HL-60 (cell line): Measurements from ENCODE around the gene CITED4.

ENCODE experiments used
- DNase-seq, 2 experiments: peaks; one replicate each; pipeline ENCODE4 v3.0.0-alpha.2; 2010 to 2020; ENCODE audit warnings: low read depth in 1 of 2, low spot score in 1 of 2
- H3K27ac ChIP-seq: fragments of 250-450 bp; sonication (Bioruptor Pico); replicated peaks from 2 replicates; pipeline ENCODE4 v1.5.1; 2020; ENCODE audit warnings: mild to moderate bottlenecking, moderate library complexity
- H3K27me3 ChIP-seq: fragments of 250-450 bp; sonication (Bioruptor Pico); 2 replicates; pipeline ENCODE4 v1.5.1; 2021; ENCODE audit warnings: mild to moderate bottlenecking, moderate library complexity; ENCODE audit not compliant: insufficient read depth, poor library complexity, severe bottlenecking
- H3K4me3 ChIP-seq: replicated peaks from 2 replicates; pipeline ENCODE4 v1.5.1; 2011; ENCODE audit warnings: mild to moderate bottlenecking, control low read depth, low read length; ENCODE audit not compliant: insufficient read depth
- GABPA ChIP-seq: IDR thresholded peaks from 2 replicates; pipeline ENCODE4 v1.6.1; 2012; ENCODE audit warnings: low read depth
- POLR2AphosphoS5 ChIP-seq: IDR thresholded peaks from 2 replicates; pipeline ENCODE4 v1.6.1; 2012; ENCODE audit warnings: low read depth
- SPI1 ChIP-seq: IDR thresholded peaks from 2 replicates; pipeline ENCODE4 v1.6.1; 2012; ENCODE audit warnings: low read depth, mild to moderate bottlenecking, borderline replicate concordance
- TF ChIP-seq, protein P1 (sequence below): IDR thresholded peaks from one replicate; pipeline ENCODE4 v1.5.1; 2011; ENCODE audit warnings: low read length, control low read depth, inconsistent platforms; ENCODE audit not compliant: insufficient read depth
- TF ChIP-seq, protein P2 (sequence below): IDR thresholded peaks from 2 replicates; pipeline ENCODE4 v1.6.1; 2012; ENCODE audit warnings: low read depth; ENCODE audit not compliant: insufficient replicate concordance

CITED4 gene

DNA sequence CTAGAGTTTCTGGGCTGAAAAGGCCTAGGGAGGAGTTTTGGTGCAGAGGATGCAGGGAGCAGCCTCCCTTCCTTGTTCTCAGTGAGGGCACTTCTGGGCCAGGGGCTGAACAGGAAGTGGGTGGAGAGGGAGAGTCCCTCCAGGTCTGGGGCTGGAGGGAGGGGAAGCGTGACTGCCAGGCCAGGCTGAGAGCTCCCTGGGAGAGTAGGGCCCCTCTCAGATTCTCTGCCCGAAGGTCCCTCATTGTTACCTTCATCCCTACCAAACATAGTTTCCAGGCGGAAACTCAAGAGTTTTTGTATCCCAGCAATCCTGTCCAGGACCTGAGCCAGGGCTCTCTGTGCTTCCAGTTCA, 36.8 kb downstream of the CITED4 start:
- peak in 1 of 2 experiments; percentile 55 for DNase-seq
- Histone ChIP-seq H3K27ac (no peak overlapping the region; the same call in 1 of the 2 replicates), H3K4me3 (no peak overlapping the region), H3K27me3 (no peaks in the 10 kb centered on the region)
- peak; percentile 68; the same call in 1 of the 2 replicates for TF ChIP-seq SPI1
- TF ChIP-seq, protein P1, sequence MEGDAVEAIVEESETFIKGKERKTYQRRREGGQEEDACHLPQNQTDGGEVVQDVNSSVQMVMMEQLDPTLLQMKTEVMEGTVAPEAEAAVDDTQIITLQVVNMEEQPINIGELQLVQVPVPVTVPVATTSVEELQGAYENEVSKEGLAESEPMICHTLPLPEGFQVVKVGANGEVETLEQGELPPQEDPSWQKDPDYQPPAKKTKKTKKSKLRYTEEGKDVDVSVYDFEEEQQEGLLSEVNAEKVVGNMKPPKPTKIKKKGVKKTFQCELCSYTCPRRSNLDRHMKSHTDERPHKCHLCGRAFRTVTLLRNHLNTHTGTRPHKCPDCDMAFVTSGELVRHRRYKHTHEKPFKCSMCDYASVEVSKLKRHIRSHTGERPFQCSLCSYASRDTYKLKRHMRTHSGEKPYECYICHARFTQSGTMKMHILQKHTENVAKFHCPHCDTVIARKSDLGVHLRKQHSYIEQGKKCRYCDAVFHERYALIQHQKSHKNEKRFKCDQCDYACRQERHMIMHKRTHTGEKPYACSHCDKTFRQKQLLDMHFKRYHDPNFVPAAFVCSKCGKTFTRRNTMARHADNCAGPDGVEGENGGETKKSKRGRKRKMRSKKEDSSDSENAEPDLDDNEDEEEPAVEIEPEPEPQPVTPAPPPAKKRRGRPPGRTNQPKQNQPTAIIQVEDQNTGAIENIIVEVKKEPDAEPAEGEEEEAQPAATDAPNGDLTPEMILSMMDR, result no peak

DNA sequence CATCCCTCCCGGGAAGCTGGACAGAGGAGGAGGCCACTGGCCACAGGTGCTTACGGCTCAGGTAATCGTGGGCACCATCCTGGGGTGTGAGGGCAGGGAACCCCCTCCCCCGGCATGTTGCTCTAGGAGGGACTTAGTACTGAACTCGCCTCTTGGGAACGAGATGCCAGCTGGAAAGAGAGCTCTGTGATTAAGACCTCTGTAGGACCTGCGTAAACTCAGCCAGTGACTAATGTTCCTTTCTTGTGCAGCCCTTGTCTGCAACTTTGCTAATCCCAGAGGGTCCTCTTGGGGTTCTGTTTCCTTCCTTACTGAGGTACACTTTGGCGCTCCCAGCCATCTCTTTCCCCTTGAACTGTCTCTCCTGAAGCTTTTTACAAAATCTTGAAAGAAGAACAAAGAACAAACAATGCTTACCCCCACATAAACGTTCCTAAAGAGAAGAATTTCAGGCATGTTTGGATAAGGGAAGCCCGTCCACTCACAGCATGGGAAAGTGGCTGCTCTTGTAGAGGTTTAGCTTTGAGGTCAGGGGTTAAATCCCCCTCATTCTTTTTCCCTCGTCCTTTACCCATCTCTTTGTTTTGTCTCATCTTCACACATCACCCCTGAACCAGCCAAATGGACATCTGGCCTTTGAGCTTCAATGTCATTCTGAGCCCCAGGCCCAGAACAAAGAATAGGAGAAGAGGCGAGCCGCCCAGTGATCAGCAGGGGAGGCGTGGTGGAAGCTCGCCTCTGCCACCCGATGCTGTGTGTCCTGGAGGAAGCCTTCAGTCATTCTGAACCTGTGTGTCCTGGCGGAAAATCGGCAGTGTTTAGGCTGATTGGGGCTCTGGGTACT, 37.4 kb downstream of the CITED4 start:
- Histone ChIP-seq H3K27ac (no peak overlapping the region), H3K4me3 (no peak overlapping the region), H3K27me3 (no peaks in the 10 kb centered on the region)
- TF ChIP-seq, protein P1, result no peak
- no peak for TF ChIP-seq POLR2AphosphoS5
- no peak for TF ChIP-seq GABPA
- TF ChIP-seq, protein P2, sequence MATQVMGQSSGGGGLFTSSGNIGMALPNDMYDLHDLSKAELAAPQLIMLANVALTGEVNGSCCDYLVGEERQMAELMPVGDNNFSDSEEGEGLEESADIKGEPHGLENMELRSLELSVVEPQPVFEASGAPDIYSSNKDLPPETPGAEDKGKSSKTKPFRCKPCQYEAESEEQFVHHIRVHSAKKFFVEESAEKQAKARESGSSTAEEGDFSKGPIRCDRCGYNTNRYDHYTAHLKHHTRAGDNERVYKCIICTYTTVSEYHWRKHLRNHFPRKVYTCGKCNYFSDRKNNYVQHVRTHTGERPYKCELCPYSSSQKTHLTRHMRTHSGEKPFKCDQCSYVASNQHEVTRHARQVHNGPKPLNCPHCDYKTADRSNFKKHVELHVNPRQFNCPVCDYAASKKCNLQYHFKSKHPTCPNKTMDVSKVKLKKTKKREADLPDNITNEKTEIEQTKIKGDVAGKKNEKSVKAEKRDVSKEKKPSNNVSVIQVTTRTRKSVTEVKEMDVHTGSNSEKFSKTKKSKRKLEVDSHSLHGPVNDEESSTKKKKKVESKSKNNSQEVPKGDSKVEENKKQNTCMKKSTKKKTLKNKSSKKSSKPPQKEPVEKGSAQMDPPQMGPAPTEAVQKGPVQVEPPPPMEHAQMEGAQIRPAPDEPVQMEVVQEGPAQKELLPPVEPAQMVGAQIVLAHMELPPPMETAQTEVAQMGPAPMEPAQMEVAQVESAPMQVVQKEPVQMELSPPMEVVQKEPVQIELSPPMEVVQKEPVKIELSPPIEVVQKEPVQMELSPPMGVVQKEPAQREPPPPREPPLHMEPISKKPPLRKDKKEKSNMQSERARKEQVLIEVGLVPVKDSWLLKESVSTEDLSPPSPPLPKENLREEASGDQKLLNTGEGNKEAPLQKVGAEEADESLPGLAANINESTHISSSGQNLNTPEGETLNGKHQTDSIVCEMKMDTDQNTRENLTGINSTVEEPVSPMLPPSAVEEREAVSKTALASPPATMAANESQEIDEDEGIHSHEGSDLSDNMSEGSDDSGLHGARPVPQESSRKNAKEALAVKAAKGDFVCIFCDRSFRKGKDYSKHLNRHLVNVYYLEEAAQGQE, result no peak
- TF ChIP-seq SPI1, result no peak
- no peak for DNase-seq

DNA sequence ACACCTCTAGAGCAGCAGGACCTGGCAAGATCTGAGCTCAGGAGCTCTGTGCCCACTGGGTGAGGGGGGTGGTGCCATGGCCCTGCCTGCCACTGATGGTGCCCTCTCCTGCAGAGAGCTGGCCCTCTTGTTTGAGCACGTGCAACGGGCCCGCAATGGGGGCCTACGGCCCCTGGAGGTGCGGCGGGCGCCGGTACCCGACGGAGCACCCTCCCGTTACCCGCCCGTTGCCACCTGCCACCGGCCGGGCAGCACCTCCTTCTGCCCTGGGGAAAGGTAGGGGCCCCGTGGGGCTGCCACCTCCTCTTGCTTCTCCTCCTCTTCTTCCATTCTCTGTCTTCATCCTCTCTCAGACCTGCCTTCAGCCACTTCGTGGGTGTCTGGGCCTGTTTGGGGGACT, 38.2 kb downstream of the CITED4 start:
- Histone ChIP-seq H3K27ac (no peak overlapping the region), H3K4me3 (no peak overlapping the region), H3K27me3 (no peaks in the 10 kb centered on the region)
- DNase-seq, result no peak
- TF ChIP-seq, protein P1, result no peak
- TF ChIP-seq SPI1 (no peak), GABPA (no peak), POLR2AphosphoS5 (no peak)
- TF ChIP-seq, protein P2, result no peak

DNA sequence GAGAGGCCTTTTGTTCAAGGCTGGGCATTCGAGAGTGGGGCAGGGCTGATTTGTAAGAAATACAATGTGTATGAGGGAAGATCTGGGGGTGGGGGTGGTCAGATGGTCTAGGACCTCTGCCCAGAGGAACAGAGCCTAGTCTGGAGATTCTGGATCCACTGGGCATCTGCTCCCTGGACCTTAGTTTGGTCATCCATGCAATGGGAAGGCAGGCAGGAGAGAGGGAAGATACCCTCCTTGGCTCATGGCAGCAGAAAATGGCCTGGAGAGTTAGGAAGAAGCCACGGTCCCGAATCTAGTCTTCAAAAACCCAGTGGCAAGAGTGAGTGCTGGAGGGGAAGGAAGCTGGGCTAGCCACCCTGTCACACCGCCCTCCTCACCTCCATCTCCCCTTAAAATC, 38.8 kb downstream of the CITED4 start:
- Histone ChIP-seq H3K27ac (no peak overlapping the region), H3K4me3 (no peak overlapping the region), H3K27me3 (no peaks in the 10 kb centered on the region)
- TF ChIP-seq, protein P1, result no peak
- TF ChIP-seq POLR2AphosphoS5 (no peak), SPI1 (no peak), GABPA (no peak)
- TF ChIP-seq, protein P2, result no peak
- no peak for DNase-seq
